Vagina (tissue), 2 donors: ENCODE data around the gene ENOX1.

Source experiments
- CTCF ChIP-seq, 3 experiments: fragments of 450-650 bp in 2 of 3; fragments of 200-600 bp in 1 of 3; sonication (generic) in 1 of 3; IDR thresholded peaks; one replicate each; pipeline ENCODE4 v1.5.1; 2017 to 2019; ENCODE audit warnings: antibody characterized with exemption in 3 of 3, mild to moderate bottlenecking in 2 of 3, moderate library complexity in 2 of 3
- POLR2A ChIP-seq, 2 donors: fragments of 450-650 bp; IDR thresholded peaks; one replicate each; pipeline ENCODE4 v1.6.1; 2017; ENCODE audit warnings: antibody characterized with exemption in 2 of 2, mild to moderate bottlenecking in 2 of 2, moderate library complexity in 2 of 2

- TF ChIP-seq POLR2A (IDR thresholded peaks at IDR 0.05), result no peak
- TF ChIP-seq CTCF (IDR thresholded peaks at IDR 0.05), result no peak
These were observed 418.8 kb downstream of the ENOX1 start for GRCh38 chr13:43368003-43368402.
